Measurements from ENCODE around the gene KRTAP10-1.

GRCh38 chr21:44576025-44576420 is 36.0 kb upstream of the KRTAP10-1 start:
- no peak for TF ChIP-seq CTCF (conservative IDR thresholded peaks at IDR 0.05)
- no peak for TF ChIP-seq ZFX (IDR thresholded peaks at IDR 0.05)
